Body of pancreas (tissue), 4 donors: ENCODE data around the gene RAI1. TPM values are rescaled to one million over a fixed set of nuclear protein-coding genes. Genes with fewer than 3 reads are reported as not detected.

Experiments used
- ATAC-seq: fragments of 150-250 bp; one replicate; pipeline ENCODE4 v1.9.1; 2016
- DNase-seq, 4 donors: peaks; one replicate each; pipeline ENCODE4 v3.0.0-alpha.2; 2019
- H3K27ac ChIP-seq, 4 donors: fragments of 200-600 bp; sonication (generic); 1 replicate in 3 of 4; 2 replicates in 1 of 4; pipeline versions ENCODE4 v1.5.1 to v1.6.1; 2016 to 2019; ENCODE audit warnings: mild to moderate bottlenecking in 1 of 4, mixed read lengths in 1 of 4, moderate library complexity in 1 of 4
- H3K27me3 ChIP-seq, 2 donors: fragments of 200-600 bp; sonication (generic); one replicate each; pipeline ENCODE4 v1.6.0; 2016; ENCODE audit warnings: mild to moderate bottlenecking in 1 of 2
- H3K36me3 ChIP-seq, 2 donors: fragments of 200-600 bp; sonication (generic); replicated peaks in 1 of 2; 2 replicates each; pipeline ENCODE4 v1.5.1; 2016; ENCODE audit warnings: low read depth in 2 of 2; ENCODE audit not compliant: insufficient read depth in 1 of 2
- H3K4me1 ChIP-seq: fragments of 200-600 bp; sonication (generic); one replicate; pipeline ENCODE4 v1.6.0; 2016
- H3K4me3 ChIP-seq, 2 donors: fragments of 200-600 bp; sonication (generic); 1 replicate in 1 of 2; 2 replicates in 1 of 2; pipeline ENCODE4 v1.5.1; 2016 to 2019
- H3K9me3 ChIP-seq, 3 donors: fragments of 200-600 bp; sonication (generic); 1 replicate in 2 of 3; 2 replicates in 1 of 3; pipeline ENCODE4 v1.5.1; 2016
- CTCF ChIP-seq, 7 experiments: fragments of 450-650 bp in 4 of 7; fragments of 200-600 bp in 3 of 7; sonication (generic) in 3 of 7; IDR thresholded peaks; one replicate each; pipeline ENCODE4 v1.5.1; 2016 to 2019; ENCODE audit warnings: antibody characterized with exemption in 7 of 7
- POLR2A ChIP-seq, 3 donors: fragments of 450-650 bp; IDR thresholded peaks; one replicate each; pipeline ENCODE4 v1.6.1; 2016; ENCODE audit warnings: antibody characterized with exemption in 3 of 3, mild to moderate bottlenecking in 2 of 3
- WGBS, 2 donors: methylation state at CpG; one replicate each; pipeline ENCODE4 v1.1.5; 2017; 5-methylcytosine and 5-hydroxymethylcytosine counted together
- intact Hi-C: fragments of 100-400 bp; cut with DNase I; formaldehyde crosslinking; loops from one replicate; pipeline ENCODE4 v1.15.1; 2023
- total RNA-seq, 2 donors: library from RNA; depleted of rRNA; stranded (reverse); fragments of >200 nt; gene quantifications; one replicate each; pipeline ENCODE4 v1.1.0, GENCODE V29; 2016

Gene RAI1
- total RNA-seq, 2 donors from 2014 or later: 16.3 to 41.5 TPM

- H3K27me3 ChIP-seq: no peaks in the 10 kb centered on the region
- intact Hi-C loops: no loop called here
- ATAC-seq: no peak
- H3K4me1 ChIP-seq: peaks cover 27% of the 10 kb centered on the region
- no peak for DNase-seq
- H3K27ac ChIP-seq: peak overlapping the region in 2 of 4 donors; percentile 84 to 89
- H3K4me3 ChIP-seq: no peak overlapping the region
- 81 to 94% methylated on average over 9 of the region's 9 CpGs for WGBS, 2 donors
- no peaks in the 10 kb centered on the region for H3K9me3 ChIP-seq
- H3K36me3 ChIP-seq: no peaks in the 10 kb centered on the region
- TF ChIP-seq CTCF (IDR thresholded peaks at IDR 0.05): no peak
- TF ChIP-seq POLR2A (IDR thresholded peaks at IDR 0.05): no peak
These were observed 27.6 kb downstream of the RAI1 start for GRCh38 chr17:17708816-17709215.

- 86 to 87% methylated on average over 10 to 15 of the region's 15 CpGs for WGBS, 2 donors
- no peak for TF ChIP-seq POLR2A (IDR thresholded peaks at IDR 0.05)
- TF ChIP-seq CTCF (IDR thresholded peaks at IDR 0.05): no peak
- H3K4me3 ChIP-seq: no peak overlapping the region
- H3K36me3 ChIP-seq: no peaks in the 10 kb centered on the region
- no peaks in the 10 kb centered on the region for H3K9me3 ChIP-seq
- H3K27me3 ChIP-seq: no peaks in the 10 kb centered on the region
- no peak for ATAC-seq
- DNase-seq: no peak
- intact Hi-C loops: no loop called here
- peaks cover 31% of the 10 kb centered on the region for H3K4me1 ChIP-seq
- H3K27ac ChIP-seq: peak overlapping the region; percentile 82 to 89 (median 85)
These were observed 28.6 kb downstream of the RAI1 start for GRCh38 chr17:17709815-17710321.

GRCh38 chr17:17710355-17710727 lies 29.1 kb downstream of the RAI1 start:
- WGBS, 2 donors: 83% methylated on average over 4 of the region's 4 CpGs; no CpG with 5 or more reads in 1 of the 2 donors
- no peaks in the 10 kb centered on the region for H3K27me3 ChIP-seq
- no peak for ATAC-seq
- H3K9me3 ChIP-seq: no peaks in the 10 kb centered on the region
- no peak for TF ChIP-seq CTCF (IDR thresholded peaks at IDR 0.05)
- no peak for TF ChIP-seq POLR2A (IDR thresholded peaks at IDR 0.05)
- peaks cover 36% of the 10 kb centered on the region for H3K4me1 ChIP-seq
- no peak overlapping the region for H3K4me3 ChIP-seq
- no peak for DNase-seq
- H3K27ac ChIP-seq: peak overlapping the region; percentile 82 to 89 (median 85)
- no peaks in the 10 kb centered on the region for H3K36me3 ChIP-seq
- intact Hi-C loops: no loop called here

- peak in 2 of 3 donors; percentile 48 to 54 for TF ChIP-seq POLR2A (IDR thresholded peaks at IDR 0.05)
- peak in 1 of 7 experiments; percentile 4 for TF ChIP-seq CTCF (IDR thresholded peaks at IDR 0.05)
These were observed 29.7 kb downstream of the RAI1 start for GRCh38 chr17:17710728-17711541.

More at GRCh38 chr17:17710728-17711541, 29.7 kb downstream of the RAI1 start:
- 38 to 45% methylated on average over 11 to 16 of the region's 16 CpGs for WGBS, 2 donors
- Histone ChIP-seq H3K9me3 (no peaks in the 10 kb centered on the region), H3K4me3 (no peak overlapping the region), H3K36me3 (no peaks in the 10 kb centered on the region), H3K27ac (peak overlapping the region; percentile 82 to 89 (median 85)), H3K27me3 (no peaks in the 10 kb centered on the region), H3K4me1 (peaks cover 36% of the 10 kb centered on the region)
- DNase-seq (peak; percentile 80 to 92 (median 86)), ATAC-seq (peak; percentile 93)
- intact Hi-C loops: no loop called here
